ENCODE data around the gene VGLL4. TPM values are rescaled to one million over a fixed set of nuclear protein-coding genes. Genes with fewer than 3 reads are reported as not detected.
A peak's percentile ranks its signal among the peaks of the same experiment; 100 is the strongest.

The VGLL4 gene
- total RNA-seq, 4 donors from 2014 or later = 66.8 to 86.5 (median 75.9) TPM

- no peak overlapping the region for H3K4me3 ChIP-seq
- DNase-seq (ENCODE audit: low spot score in 2 of 2) = no peak
- WGBS = 74% methylated on average over 11 of the region's 11 CpGs
- peaks cover 74% of the 10 kb centered on the region for H3K4me1 ChIP-seq
- no peaks in the 10 kb centered on the region for H3K27me3 ChIP-seq
- no peaks in the 10 kb centered on the region for H3K36me3 ChIP-seq
- no peaks in the 10 kb centered on the region for H3K9me3 ChIP-seq
- TF ChIP-seq EP300 (IDR thresholded peaks at IDR 0.05) (no peak), CTCF (IDR thresholded peaks at IDR 0.05) (no peak), POLR2AphosphoS5 (IDR thresholded peaks at IDR 0.05) (no peak), POLR2A (IDR thresholded peaks at IDR 0.05) (no peak)
- peak overlapping the region; percentile 12 for H3K27ac ChIP-seq
These were observed 9.6 kb downstream of the VGLL4 start for GRCh38 chr3:11634081-11634635.

DNA sequence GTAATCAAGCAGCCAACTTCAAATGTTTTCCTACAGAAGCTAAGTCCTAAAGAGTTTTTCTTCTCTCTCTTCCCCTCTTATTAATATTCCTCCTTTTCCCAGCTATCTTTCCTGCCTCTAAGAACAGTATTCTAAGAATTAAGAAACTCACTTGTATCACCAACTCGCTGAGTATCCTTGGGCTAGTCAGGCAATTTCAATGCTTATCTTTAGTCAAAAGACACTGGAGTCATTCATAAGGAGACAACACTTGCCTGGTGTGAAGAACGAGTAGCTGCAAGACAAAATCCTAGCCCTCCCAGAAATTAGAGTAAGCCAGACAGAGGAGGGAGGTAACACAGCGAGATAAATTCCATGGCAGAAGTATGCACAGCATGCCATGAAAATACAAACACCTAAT is 10.7 kb downstream of the VGLL4 start:
- no peaks in the 10 kb centered on the region for H3K27me3 ChIP-seq
- no peak for DNase-seq (ENCODE audit: low spot score in 2 of 2)
- no peak overlapping the region for H3K4me3 ChIP-seq
- TF ChIP-seq POLR2AphosphoS5 (IDR thresholded peaks at IDR 0.05) (no peak), CTCF (IDR thresholded peaks at IDR 0.05) (no peak), EP300 (IDR thresholded peaks at IDR 0.05) (no peak), POLR2A (IDR thresholded peaks at IDR 0.05) (no peak)
- no peaks in the 10 kb centered on the region for H3K9me3 ChIP-seq
- no peaks in the 10 kb centered on the region for H3K36me3 ChIP-seq
- 51% methylated on average over 3 of the region's 3 CpGs for WGBS
- peaks cover 62% of the 10 kb centered on the region for H3K4me1 ChIP-seq
- H3K27ac ChIP-seq = peak overlapping the region; percentile 12

DNA sequence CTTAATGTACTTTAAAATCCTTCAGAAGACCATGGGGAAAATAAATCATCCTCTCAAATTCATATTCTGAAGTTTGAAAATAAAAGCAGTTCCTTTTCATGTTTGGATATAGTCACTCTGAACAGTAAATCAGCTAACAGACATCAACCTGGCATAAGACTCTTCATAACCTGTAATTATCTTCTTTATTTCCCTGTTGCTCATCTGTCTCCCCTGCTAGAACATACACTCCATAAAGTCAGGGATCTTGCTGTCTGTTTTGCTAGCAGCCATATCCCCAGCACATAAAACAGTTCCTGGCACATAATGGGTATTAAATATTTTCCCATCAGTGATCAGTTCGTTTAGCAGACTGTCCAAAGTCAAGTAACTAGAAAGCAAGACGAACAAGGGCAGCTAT is 11.2 kb downstream of the VGLL4 start:
- Histone ChIP-seq H3K36me3 (no peaks in the 10 kb centered on the region), H3K4me3 (no peak overlapping the region), H3K9me3 (no peaks in the 10 kb centered on the region), H3K27me3 (no peaks in the 10 kb centered on the region), H3K4me1 (peaks cover 59% of the 10 kb centered on the region), H3K27ac (peak overlapping the region; percentile 12)
- no peak for DNase-seq (ENCODE audit: low spot score in 2 of 2)
- WGBS = 20% methylated on average over 2 of the region's 2 CpGs
- no peak for TF ChIP-seq POLR2A (IDR thresholded peaks at IDR 0.05)
- no peak for TF ChIP-seq CTCF (IDR thresholded peaks at IDR 0.05)
- no peak for TF ChIP-seq POLR2AphosphoS5 (IDR thresholded peaks at IDR 0.05)
- TF ChIP-seq EP300 (IDR thresholded peaks at IDR 0.05) = no peak

GRCh38 chr3:11631820-11632219 is 11.9 kb downstream of the VGLL4 start:
- H3K4me3 ChIP-seq = no peak overlapping the region
- peak overlapping the region; percentile 12 for H3K27ac ChIP-seq
- no peaks in the 10 kb centered on the region for H3K36me3 ChIP-seq
- H3K27me3 ChIP-seq = no peaks in the 10 kb centered on the region
- no peak for DNase-seq (ENCODE audit: low spot score in 2 of 2)
- no peaks in the 10 kb centered on the region for H3K9me3 ChIP-seq
- TF ChIP-seq POLR2AphosphoS5 (IDR thresholded peaks at IDR 0.05) = no peak
- TF ChIP-seq CTCF (IDR thresholded peaks at IDR 0.05) = no peak
- no peak for TF ChIP-seq POLR2A (IDR thresholded peaks at IDR 0.05)
- TF ChIP-seq EP300 (IDR thresholded peaks at IDR 0.05) = no peak
- WGBS = 65% methylated on average over 9 of the region's 9 CpGs
- H3K4me1 ChIP-seq = peaks cover 54% of the 10 kb centered on the region

DNA sequence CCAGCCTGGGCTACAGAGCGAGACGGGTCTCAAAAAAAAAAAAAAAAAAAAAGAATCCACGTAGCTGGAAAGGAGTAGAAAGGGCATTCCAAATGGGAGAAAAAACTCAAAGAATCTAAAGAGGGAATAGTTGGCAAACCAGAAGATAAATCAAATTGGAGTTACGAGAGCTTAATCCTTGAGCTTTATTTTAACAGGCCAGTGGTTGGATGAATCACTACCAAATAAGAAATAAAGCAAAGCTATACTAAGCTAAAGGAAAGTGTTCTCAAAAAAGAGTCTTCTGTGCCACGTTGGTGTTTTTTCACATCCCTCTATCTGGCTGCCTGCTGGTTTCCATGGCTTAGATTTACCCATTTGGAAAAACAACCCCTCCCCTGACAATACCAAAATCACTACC is 14.0 kb downstream of the VGLL4 start:
- Histone ChIP-seq H3K4me1 (peaks cover 53% of the 10 kb centered on the region), H3K27me3 (no peaks in the 10 kb centered on the region), H3K4me3 (no peak overlapping the region), H3K9me3 (no peaks in the 10 kb centered on the region), H3K36me3 (no peaks in the 10 kb centered on the region), H3K27ac (no peak overlapping the region)
- WGBS = 41% methylated on average over 5 of the region's 5 CpGs
- DNase-seq (ENCODE audit: low spot score in 2 of 2) = no peak
- TF ChIP-seq CTCF (IDR thresholded peaks at IDR 0.05) (no peak), POLR2AphosphoS5 (IDR thresholded peaks at IDR 0.05) (no peak), POLR2A (IDR thresholded peaks at IDR 0.05) (no peak), EP300 (IDR thresholded peaks at IDR 0.05) (no peak)
